ENCODE results near the gene PRKG1. TPM values are rescaled to one million over a fixed set of nuclear protein-coding genes. Genes with fewer than 3 reads are reported as not detected.
"Not testable (repeated sequence)": the region's sequence is repeated elsewhere in the genome, so short reads cannot be mapped to it uniquely, and the experiment has no call there.

PRKG1 gene
- total and polyA plus RNA-seq, 2 experiments from 2014 or later: 18.2 to 21.1 TPM

DNA sequence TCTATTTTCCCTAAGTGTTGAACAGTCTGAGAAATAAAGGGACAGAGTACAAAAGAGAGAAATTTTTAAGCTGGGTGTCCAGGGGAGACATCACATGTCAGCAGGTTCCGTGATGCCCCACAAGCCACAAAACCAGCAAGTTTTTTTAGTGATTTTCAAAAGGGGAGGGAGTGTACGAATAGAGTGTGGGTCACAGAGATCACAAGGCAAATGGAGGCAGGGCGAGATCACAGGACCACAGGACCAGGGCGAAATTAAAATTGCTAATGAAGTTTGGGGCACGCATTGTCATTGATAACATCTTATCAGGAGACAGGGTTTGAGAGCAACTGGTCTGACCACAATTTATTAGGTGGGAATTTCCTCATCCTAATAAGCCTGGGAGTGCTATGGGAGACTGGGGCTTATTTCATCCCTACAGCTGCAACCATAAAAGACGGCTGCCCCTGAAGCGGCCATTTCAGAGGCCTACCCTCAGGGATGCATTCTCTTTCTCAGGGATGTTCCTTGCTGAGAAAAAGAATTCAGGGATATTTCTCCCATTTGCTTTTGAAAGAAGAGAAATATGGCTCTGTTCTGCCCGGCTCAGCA, 193.8 kb downstream of the PRKG1 start:
- not testable (repeated sequence) for H2AFZ ChIP-seq; H3K27me3 Mint-ChIP-seq (ENCODE audit: insufficient read depth, low read depth, poor library complexity); H3F3A ChIP-seq (replicated peaks; ENCODE audit: low read depth); H3K36me3 ChIP-seq (ENCODE audit: insufficient read depth); H4K20me1 ChIP-seq (replicated peaks; ENCODE audit: insufficient read depth); H3K9me3 Mint-ChIP-seq; H3K27me3 ChIP-seq (ENCODE audit: insufficient read depth); H3K9me2 ChIP-seq (ENCODE audit: insufficient read depth); H3K79me2 ChIP-seq (replicated peaks; ENCODE audit: insufficient read depth)
- peak overlapping the region; percentile 10 for H3K4me3 ChIP-seq
- H3K27ac Mint-ChIP-seq: peak overlapping the region; percentile 94
- peak overlapping the region; percentile 43 for H3K4me3 Mint-ChIP-seq
- peak; percentile 57 for TF ChIP-seq CREB1 (CRISPR knock-in tag; IDR thresholded peaks at IDR 0.05; ENCODE audit: low read depth)
- TF ChIP-seq, protein P1, sequence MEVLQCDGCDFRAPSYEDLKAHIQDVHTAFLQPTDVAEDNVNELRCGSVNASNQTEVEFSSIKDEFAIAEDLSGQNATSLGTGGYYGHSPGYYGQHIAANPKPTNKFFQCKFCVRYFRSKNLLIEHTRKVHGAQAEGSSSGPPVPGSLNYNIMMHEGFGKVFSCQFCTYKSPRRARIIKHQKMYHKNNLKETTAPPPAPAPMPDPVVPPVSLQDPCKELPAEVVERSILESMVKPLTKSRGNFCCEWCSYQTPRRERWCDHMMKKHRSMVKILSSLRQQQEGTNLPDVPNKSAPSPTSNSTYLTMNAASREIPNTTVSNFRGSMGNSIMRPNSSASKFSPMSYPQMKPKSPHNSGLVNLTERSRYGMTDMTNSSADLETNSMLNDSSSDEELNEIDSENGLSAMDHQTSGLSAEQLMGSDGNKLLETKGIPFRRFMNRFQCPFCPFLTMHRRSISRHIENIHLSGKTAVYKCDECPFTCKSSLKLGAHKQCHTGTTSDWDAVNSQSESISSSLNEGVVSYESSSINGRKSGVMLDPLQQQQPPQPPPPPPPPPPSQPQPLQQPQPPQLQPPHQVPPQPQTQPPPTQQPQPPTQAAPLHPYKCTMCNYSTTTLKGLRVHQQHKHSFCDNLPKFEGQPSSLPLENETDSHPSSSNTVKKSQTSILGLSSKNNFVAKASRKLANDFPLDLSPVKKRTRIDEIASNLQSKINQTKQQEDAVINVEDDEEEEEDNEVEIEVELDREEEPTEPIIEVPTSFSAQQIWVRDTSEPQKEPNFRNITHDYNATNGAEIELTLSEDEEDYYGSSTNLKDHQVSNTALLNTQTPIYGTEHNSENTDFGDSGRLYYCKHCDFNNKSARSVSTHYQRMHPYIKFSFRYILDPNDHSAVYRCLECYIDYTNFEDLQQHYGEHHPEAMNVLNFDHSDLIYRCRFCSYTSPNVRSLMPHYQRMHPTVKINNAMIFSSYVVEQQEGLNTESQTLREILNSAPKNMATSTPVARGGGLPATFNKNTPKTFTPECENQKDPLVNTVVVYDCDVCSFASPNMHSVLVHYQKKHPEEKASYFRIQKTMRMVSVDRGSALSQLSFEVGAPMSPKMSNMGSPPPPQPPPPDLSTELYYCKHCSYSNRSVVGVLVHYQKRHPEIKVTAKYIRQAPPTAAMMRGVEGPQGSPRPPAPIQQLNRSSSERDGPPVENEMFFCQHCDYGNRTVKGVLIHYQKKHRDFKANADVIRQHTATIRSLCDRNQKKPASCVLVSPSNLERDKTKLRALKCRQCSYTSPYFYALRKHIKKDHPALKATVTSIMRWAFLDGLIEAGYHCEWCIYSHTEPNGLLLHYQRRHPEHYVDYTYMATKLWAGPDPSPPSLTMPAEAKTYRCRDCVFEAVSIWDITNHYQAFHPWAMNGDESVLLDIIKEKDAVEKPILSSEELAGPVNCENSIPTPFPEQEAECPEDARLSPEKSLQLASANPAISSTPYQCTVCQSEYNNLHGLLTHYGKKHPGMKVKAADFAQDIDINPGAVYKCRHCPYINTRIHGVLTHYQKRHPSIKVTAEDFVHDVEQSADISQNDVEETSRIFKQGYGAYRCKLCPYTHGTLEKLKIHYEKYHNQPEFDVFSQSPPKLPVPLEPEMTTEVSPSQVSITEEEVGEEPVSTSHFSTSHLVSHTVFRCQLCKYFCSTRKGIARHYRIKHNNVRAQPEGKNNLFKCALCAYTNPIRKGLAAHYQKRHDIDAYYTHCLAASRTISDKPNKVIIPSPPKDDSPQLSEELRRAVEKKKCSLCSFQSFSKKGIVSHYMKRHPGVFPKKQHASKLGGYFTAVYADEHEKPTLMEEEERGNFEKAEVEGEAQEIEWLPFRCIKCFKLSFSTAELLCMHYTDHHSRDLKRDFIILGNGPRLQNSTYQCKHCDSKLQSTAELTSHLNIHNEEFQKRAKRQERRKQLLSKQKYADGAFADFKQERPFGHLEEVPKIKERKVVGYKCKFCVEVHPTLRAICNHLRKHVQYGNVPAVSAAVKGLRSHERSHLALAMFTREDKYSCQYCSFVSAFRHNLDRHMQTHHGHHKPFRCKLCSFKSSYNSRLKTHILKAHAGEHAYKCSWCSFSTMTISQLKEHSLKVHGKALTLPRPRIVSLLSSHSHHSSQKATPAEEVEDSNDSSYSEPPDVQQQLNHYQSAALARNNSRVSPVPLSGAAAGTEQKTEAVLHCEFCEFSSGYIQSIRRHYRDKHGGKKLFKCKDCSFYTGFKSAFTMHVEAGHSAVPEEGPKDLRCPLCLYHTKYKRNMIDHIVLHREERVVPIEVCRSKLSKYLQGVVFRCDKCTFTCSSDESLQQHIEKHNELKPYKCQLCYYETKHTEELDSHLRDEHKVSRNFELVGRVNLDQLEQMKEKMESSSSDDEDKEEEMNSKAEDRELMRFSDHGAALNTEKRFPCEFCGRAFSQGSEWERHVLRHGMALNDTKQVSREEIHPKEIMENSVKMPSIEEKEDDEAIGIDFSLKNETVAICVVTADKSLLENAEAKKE (CRISPR knock-in tag; IDR thresholded peaks at IDR 0.05): peak; percentile 73
- peaks cover 60% of the 10 kb centered on the region for H3K4me1 Mint-ChIP-seq
- ATAC-seq: peak; percentile 92
- peaks cover 62% of the 10 kb centered on the region for H3K4me1 ChIP-seq (ENCODE audit: insufficient read depth)
- peak; percentile 62 for DNase-seq (ENCODE audit: low spot score)
- H3K36me3 Mint-ChIP-seq (ENCODE audit: low read depth): peaks cover 13% of the 10 kb centered on the region
- H3K4me2 ChIP-seq: peak overlapping the region; percentile 39
- H3K27ac ChIP-seq (ENCODE audit: low read depth): peak overlapping the region; percentile 96

DNA sequence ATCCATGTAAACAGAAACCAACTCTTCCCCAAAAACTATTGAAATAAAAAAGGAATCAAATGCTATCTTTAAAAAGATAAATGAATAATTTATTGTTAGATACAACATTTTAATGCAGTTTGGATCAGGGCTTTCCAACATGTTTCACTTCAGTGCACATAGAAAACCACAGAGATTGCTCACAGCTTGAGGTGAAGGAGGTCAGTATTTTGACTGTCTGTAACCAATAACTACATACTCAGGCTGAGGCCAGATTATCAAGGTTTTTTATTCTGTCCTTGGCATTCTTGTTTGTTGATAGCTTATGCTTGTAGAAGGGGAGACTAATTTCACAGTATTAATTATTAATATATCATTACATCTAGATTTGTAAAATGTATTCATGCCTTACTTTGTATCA, 195.5 kb downstream of the PRKG1 start:
- H3K27me3 Mint-ChIP-seq (ENCODE audit: insufficient read depth, low read depth, poor library complexity): no peaks in the 10 kb centered on the region
- Histone ChIP-seq H3K79me2 (replicated peaks; ENCODE audit: insufficient read depth) (peaks cover 6% of the 10 kb centered on the region), H3K27ac (ENCODE audit: low read depth) (0 out of 2 replicates have a peak overlapping the region, but pooled peaks have one; percentile 96), H3K4me3 (no peak overlapping the region), H3F3A (replicated peaks; ENCODE audit: low read depth) (no peaks in the 10 kb centered on the region), H3K27me3 (ENCODE audit: insufficient read depth) (no peaks in the 10 kb centered on the region), H2AFZ (no peak overlapping the region), H3K4me2 (no peak overlapping the region), H3K36me3 (ENCODE audit: insufficient read depth) (no peaks in the 10 kb centered on the region), H4K20me1 (replicated peaks; ENCODE audit: insufficient read depth) (no peaks in the 10 kb centered on the region), H3K9me2 (ENCODE audit: insufficient read depth) (no peaks in the 10 kb centered on the region), H3K4me1 (ENCODE audit: insufficient read depth) (peaks cover 51% of the 10 kb centered on the region)
- H3K9me3 Mint-ChIP-seq: peaks cover 4% of the 10 kb centered on the region; the same call in 1 of the 3 replicates
- peaks cover 45% of the 10 kb centered on the region for H3K4me1 Mint-ChIP-seq
- H3K36me3 Mint-ChIP-seq (ENCODE audit: low read depth): peaks cover 13% of the 10 kb centered on the region
- peak overlapping the region; percentile 83 for H3K27ac Mint-ChIP-seq
- ATAC-seq (no peak), DNase-seq (ENCODE audit: low spot score) (no peak)
- H3K4me3 Mint-ChIP-seq: no peak overlapping the region
- TF ChIP-seq NANOG (IDR thresholded peaks at IDR 0.05; ENCODE audit: borderline replicate concordance) (no peak), POLR2AphosphoS5 (IDR thresholded peaks at IDR 0.05; ENCODE audit: low read depth) (no peak), EZH2 (IDR thresholded peaks at IDR 0.05; ENCODE audit: low read depth, unreplicated experiment) (no peak), ZNF114 (CRISPR knock-in tag; IDR thresholded peaks at IDR 0.05) (no peak)
- TF ChIP-seq, protein P1 (CRISPR knock-in tag; IDR thresholded peaks at IDR 0.05): no peak

All from GM23338 (cell line).